Astrocyte (in vitro differentiated cells and primary cell): ENCODE measurements around the gene P2RY12. TPM values are rescaled to one million over a fixed set of nuclear protein-coding genes. Genes with fewer than 3 reads are reported as not detected.
A peak's percentile ranks its signal among the peaks of the same experiment; 100 is the strongest.

Experiments
- DNase-seq: peaks from one replicate; pipeline ENCODE4 v3.0.0-alpha.2; 2010; ENCODE audit warnings: low read depth
- FAIRE-seq: peaks from 2 replicates; lab custom pipeline; 2011; peaks lifted over from hg19 to GRCh38; lab: Jason Lieb, UNC
- H2AFZ ChIP-seq: 2 replicates; pipeline ENCODE4 v1.6.0; 2012; ENCODE audit warnings: low read depth, low read length, inconsistent platforms
- H3K27ac ChIP-seq: 2 replicates; pipeline ENCODE4 v1.5.1; 2011; ENCODE audit warnings: low read depth, low read length, inconsistent platforms
- H3K27me3 ChIP-seq: 2 replicates; pipeline ENCODE4 v1.6.0; 2011; ENCODE audit warnings: low read length, inconsistent platforms; ENCODE audit not compliant: insufficient read depth
- H3K36me3 ChIP-seq: 2 replicates; pipeline ENCODE4 v1.5.1; 2011; ENCODE audit warnings: low read length, inconsistent platforms; ENCODE audit not compliant: insufficient read depth
- H3K4me1 ChIP-seq: 2 replicates; pipeline ENCODE4 v1.5.1; 2011; ENCODE audit warnings: low read length, inconsistent platforms; ENCODE audit not compliant: insufficient read depth
- H3K4me2 ChIP-seq: 2 replicates; pipeline ENCODE4 v1.6.0; 2012; ENCODE audit warnings: low read length, inconsistent platforms
- H3K4me3 ChIP-seq: 2 replicates; pipeline ENCODE4 v1.5.1; 2011; ENCODE audit warnings: low read depth, mild to moderate bottlenecking, low read length, inconsistent platforms; ENCODE audit not compliant: insufficient read depth
- H3K79me2 ChIP-seq: 2 replicates; pipeline ENCODE4 v1.6.0; 2012; ENCODE audit warnings: mild to moderate bottlenecking, low read length, inconsistent platforms; ENCODE audit not compliant: insufficient read depth
- H3K9ac ChIP-seq: 2 replicates; pipeline ENCODE4 v1.6.0; 2012; ENCODE audit warnings: mild to moderate bottlenecking, low read length, inconsistent platforms
- H3K9me3 ChIP-seq: 2 replicates; pipeline ENCODE4 v1.5.1; 2012; ENCODE audit warnings: low read depth, mild to moderate bottlenecking, low read length, inconsistent platforms; ENCODE audit not compliant: insufficient read depth
- H4K20me1 ChIP-seq: 2 replicates; pipeline ENCODE4 v1.6.0; 2012; ENCODE audit warnings: low read length, inconsistent platforms; ENCODE audit not compliant: insufficient read depth
- H3K27ac Mint-ChIP-seq: one replicate; pipeline ENCODE4 v1.8.0; 2021; ENCODE audit warnings: mild to moderate bottlenecking, mixed read lengths; ENCODE audit not compliant: unreplicated experiment
- H3K27me3 Mint-ChIP-seq: one replicate; pipeline ENCODE4 v1.8.0; 2021; ENCODE audit warnings: low read depth, mixed read lengths; ENCODE audit not compliant: unreplicated experiment
- H3K36me3 Mint-ChIP-seq: one replicate; pipeline ENCODE4 v1.8.0; 2021; ENCODE audit warnings: low read depth, mixed read lengths; ENCODE audit not compliant: unreplicated experiment
- H3K4me1 Mint-ChIP-seq: one replicate; pipeline ENCODE4 v1.8.0; 2021; ENCODE audit warnings: low read depth, mixed read lengths; ENCODE audit not compliant: unreplicated experiment
- H3K4me3 Mint-ChIP-seq: one replicate; pipeline ENCODE4 v1.8.0; 2021; ENCODE audit warnings: mild to moderate bottlenecking, moderate library complexity, mixed read lengths; ENCODE audit not compliant: unreplicated experiment
- H3K9me3 Mint-ChIP-seq: one replicate; pipeline ENCODE4 v1.8.0; 2021; ENCODE audit warnings: mild to moderate bottlenecking, mixed read lengths; ENCODE audit not compliant: unreplicated experiment
- CTCF ChIP-seq: IDR thresholded peaks from 2 replicates; pipeline ENCODE4 v1.5.1; 2011; ENCODE audit warnings: low read depth, mild to moderate bottlenecking, inconsistent platforms, low read length, moderate library complexity; ENCODE audit not compliant: insufficient read depth
- EZH2 ChIP-seq: IDR thresholded peaks from 2 replicates; pipeline ENCODE4 v1.6.1; 2012; ENCODE audit warnings: mild to moderate bottlenecking, low read length, inconsistent platforms; ENCODE audit not compliant: insufficient read depth
- total RNA-seq: library from RNA; stranded (reverse); gene quantifications from 2 replicates; pipeline ENCODE4 v1.2.1, GENCODE V29; 2021

Gene P2RY12
- total RNA-seq, 1 donor from 2014 or later: not detected

DNA sequence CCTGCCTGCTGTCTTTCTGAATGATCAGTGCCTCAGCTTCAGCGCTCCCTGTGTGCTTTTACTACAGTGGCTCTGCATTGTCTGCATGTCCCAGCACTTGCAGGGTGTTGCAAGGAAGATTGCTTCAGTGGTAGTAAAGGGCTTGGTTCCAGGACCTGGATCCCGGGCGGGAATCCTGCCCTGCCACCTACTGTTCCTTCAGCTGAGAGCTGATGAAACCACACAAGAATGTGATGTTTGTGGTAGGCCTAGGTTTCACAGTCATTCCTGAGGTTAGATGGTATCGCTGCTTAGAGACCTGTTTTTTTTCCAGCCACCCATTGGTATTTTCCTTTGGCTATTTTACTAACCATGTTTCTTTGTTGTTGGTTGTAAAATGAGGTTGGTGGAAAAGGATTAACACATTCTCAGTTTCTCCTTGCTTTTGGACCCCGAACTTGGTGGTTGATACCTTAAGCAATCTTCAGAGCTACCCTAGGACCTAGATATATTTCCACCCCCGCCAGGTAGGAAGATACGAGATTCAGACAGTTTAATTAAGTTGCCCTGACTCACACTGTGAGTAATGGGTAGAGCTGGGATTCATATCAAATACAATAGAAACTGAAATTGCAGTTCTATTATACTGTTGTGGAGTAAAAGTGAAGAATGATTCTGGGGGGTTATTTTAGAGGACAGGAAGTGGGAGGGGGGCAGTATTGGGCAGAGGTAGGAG, 79.3 kb downstream of the P2RY12 start:
- peak overlapping the region; percentile 46 for H3K4me3 ChIP-seq
- H3K9ac ChIP-seq: peak overlapping the region; percentile 52
- peak overlapping the region; percentile 99 for H3K27ac Mint-ChIP-seq

DNA sequence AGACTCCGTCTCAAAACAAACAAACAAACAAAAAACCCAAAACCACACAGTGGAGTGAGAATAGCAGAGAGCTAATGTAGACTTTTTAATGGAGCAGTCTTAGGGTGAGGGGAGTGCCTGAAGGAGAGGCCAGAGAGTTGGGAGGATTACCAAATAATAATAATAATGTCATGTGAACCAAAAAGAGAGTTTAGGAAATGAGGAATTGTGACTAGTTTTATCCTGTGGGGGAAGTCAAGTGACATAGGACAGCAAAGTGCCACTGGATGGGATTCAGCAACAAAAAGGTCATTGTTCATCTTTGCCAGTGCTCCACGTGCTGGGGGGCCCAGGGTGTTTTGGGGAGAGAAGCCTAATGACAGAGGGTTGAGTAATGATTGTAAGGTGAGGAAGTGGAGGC, 80.8 kb downstream of the P2RY12 start:
- peaks cover 31% of the 10 kb centered on the region for H3K4me1 ChIP-seq
- H3K36me3 ChIP-seq: no peaks in the 10 kb centered on the region
- no peak overlapping the region for H3K4me3 ChIP-seq
- H3K27ac ChIP-seq: no peak overlapping the region
- H3K27ac Mint-ChIP-seq: peak overlapping the region; percentile 55
- no peak overlapping the region for H3K9ac ChIP-seq
- TF ChIP-seq CTCF (no peak), EZH2 (no peak)
- no peaks in the 10 kb centered on the region for H3K9me3 ChIP-seq
- no peak for DNase-seq
- H3K27me3 ChIP-seq: no peaks in the 10 kb centered on the region
- no peaks in the 10 kb centered on the region for H3K27me3 Mint-ChIP-seq
- no peaks in the 10 kb centered on the region for H3K9me3 Mint-ChIP-seq
- no peaks in the 10 kb centered on the region for H4K20me1 ChIP-seq
- H3K79me2 ChIP-seq: no peaks in the 10 kb centered on the region
- H3K4me1 Mint-ChIP-seq: peaks cover 68% of the 10 kb centered on the region
- no peak overlapping the region for H3K4me2 ChIP-seq
- H3K36me3 Mint-ChIP-seq: peaks cover 3% of the 10 kb centered on the region
- no peak for FAIRE-seq
- peak overlapping the region; percentile 29 for H3K4me3 Mint-ChIP-seq
- H2AFZ ChIP-seq: no peak overlapping the region

More for the DNA sequence above, 79.3 kb downstream of the P2RY12 start:
- peaks cover 71% of the 10 kb centered on the region for H3K4me1 Mint-ChIP-seq
- FAIRE-seq (peak; percentile 100), DNase-seq (peak; percentile 99)
- H3K36me3 Mint-ChIP-seq: peaks cover 3% of the 10 kb centered on the region
- no peaks in the 10 kb centered on the region for H3K36me3 ChIP-seq
- H3K4me1 ChIP-seq: peaks cover 31% of the 10 kb centered on the region
- no peaks in the 10 kb centered on the region for H4K20me1 ChIP-seq
- no peaks in the 10 kb centered on the region for H3K9me3 Mint-ChIP-seq
- TF ChIP-seq EZH2 (no peak), CTCF (no peak)
- peak overlapping the region; percentile 66 for H3K4me3 Mint-ChIP-seq
- H3K27ac ChIP-seq: peak overlapping the region; percentile 89
- no peaks in the 10 kb centered on the region for H3K79me2 ChIP-seq
- no peaks in the 10 kb centered on the region for H3K27me3 Mint-ChIP-seq
- H3K27me3 ChIP-seq: no peaks in the 10 kb centered on the region
- peak overlapping the region; percentile 83 for H3K4me2 ChIP-seq
- no peaks in the 10 kb centered on the region for H3K9me3 ChIP-seq
- H2AFZ ChIP-seq: no peak overlapping the region

GRCh38 chr3:151301787-151302186, 82.8 kb downstream of the P2RY12 start:
- Histone ChIP-seq H3K27ac (peak overlapping the region; percentile 16), H3K9ac (no peak overlapping the region), H3K4me2 (no peak overlapping the region), H3K4me3 (no peak overlapping the region), H4K20me1 (no peaks in the 10 kb centered on the region), H3K4me1 (peaks cover 25% of the 10 kb centered on the region), H2AFZ (no peak overlapping the region), H3K27me3 (peaks cover 2% of the 10 kb centered on the region), H3K9me3 (no peaks in the 10 kb centered on the region), H3K79me2 (no peaks in the 10 kb centered on the region), H3K36me3 (no peaks in the 10 kb centered on the region)
- Mint-ChIP-seq H3K27me3 (no peaks in the 10 kb centered on the region), H3K27ac (no peak overlapping the region), H3K4me1 (peaks cover 55% of the 10 kb centered on the region), H3K36me3 (peaks cover 3% of the 10 kb centered on the region), H3K9me3 (no peaks in the 10 kb centered on the region), H3K4me3 (no peak overlapping the region)
- TF ChIP-seq EZH2 (no peak), CTCF (no peak)
- peak; percentile 82 for DNase-seq
- no peak for FAIRE-seq
